ENCODE measurements around the gene ADGRL3.

The ADGRL3 gene

DNA sequence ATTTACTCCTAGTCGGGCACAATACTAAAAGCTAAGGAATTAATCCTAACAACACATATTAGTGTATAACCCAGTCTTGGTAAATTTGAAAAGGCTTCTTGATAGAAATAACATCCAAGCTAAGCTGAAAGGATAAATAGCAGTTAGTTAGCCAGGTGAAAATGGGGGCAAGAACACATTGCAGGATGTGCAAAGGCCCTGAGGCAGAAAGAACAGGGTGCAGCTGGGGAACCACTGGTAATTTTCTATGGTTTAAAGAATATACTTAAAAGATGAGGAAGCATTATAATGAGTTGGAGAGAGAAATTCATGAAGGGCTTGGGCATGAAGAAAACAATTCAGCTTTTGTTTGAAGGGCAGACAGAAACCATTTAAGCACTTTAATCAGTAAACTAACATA lies 689.0 kb downstream of the ADGRL3 start:
- no peaks in the 10 kb centered on the region for H3K27me3 ChIP-seq (ENCODE audit: insufficient read depth, low read length, poor library complexity)
- no peak overlapping the region for H3K4me3 ChIP-seq (ENCODE audit: low read depth in 1 of 2, low read length in 2 of 2)
- H3K4me2 ChIP-seq (ENCODE audit: insufficient read depth, low read length), result no peak overlapping the region
- H3K4me1 ChIP-seq (ENCODE audit: insufficient read depth, low read length), result no peaks in the 10 kb centered on the region
- no peak overlapping the region for H3K27ac ChIP-seq (ENCODE audit: low read length)
- no peak overlapping the region for H3K9ac ChIP-seq (ENCODE audit: low read depth, low read length)
- no peaks in the 10 kb centered on the region for H3K36me3 ChIP-seq (ENCODE audit: insufficient read depth, low read length)
- TF ChIP-seq EZH2 (IDR thresholded peaks at IDR 0.05; ENCODE audit: borderline replicate concordance, low read depth, low read length, severe bottlenecking), result no peak
- TF ChIP-seq, protein P1, sequence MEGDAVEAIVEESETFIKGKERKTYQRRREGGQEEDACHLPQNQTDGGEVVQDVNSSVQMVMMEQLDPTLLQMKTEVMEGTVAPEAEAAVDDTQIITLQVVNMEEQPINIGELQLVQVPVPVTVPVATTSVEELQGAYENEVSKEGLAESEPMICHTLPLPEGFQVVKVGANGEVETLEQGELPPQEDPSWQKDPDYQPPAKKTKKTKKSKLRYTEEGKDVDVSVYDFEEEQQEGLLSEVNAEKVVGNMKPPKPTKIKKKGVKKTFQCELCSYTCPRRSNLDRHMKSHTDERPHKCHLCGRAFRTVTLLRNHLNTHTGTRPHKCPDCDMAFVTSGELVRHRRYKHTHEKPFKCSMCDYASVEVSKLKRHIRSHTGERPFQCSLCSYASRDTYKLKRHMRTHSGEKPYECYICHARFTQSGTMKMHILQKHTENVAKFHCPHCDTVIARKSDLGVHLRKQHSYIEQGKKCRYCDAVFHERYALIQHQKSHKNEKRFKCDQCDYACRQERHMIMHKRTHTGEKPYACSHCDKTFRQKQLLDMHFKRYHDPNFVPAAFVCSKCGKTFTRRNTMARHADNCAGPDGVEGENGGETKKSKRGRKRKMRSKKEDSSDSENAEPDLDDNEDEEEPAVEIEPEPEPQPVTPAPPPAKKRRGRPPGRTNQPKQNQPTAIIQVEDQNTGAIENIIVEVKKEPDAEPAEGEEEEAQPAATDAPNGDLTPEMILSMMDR (IDR thresholded peaks at IDR 0.05; ENCODE audit: borderline replicate concordance, extremely low read depth, low read length, poor library complexity, severe bottlenecking), result no peak
- no peak for DNase-seq
- no peak overlapping the region for H2AFZ ChIP-seq (ENCODE audit: low read depth, low read length)
- no peak for ATAC-seq (ENCODE audit: insufficient read depth, low read depth)
- no peaks in the 10 kb centered on the region for H3K9me3 ChIP-seq (ENCODE audit: insufficient read depth, low read length, severe bottlenecking)
- H3K79me2 ChIP-seq (ENCODE audit: insufficient read depth, low read length), result no peaks in the 10 kb centered on the region
- H4K20me1 ChIP-seq (ENCODE audit: insufficient read depth, low read length), result no peaks in the 10 kb centered on the region

DNA sequence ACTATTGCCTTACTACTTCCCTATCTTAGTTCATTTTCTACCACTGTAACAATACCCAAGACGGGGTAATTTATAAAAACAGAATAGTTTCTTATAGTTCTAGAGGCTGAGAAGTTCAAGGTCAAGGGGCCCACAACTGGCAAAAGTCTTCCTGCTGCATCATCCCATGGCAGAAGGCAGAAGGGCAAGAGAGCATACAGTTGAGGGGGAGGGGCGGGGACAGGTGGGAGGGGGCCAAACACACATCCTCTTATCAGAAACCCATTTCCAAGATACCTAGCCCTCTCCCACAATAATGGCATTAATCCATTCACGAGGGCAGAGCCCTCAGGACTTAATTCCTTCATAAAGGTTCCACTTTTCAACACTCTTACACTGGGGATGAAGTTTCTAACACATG lies 690.2 kb downstream of the ADGRL3 start:
- H3K79me2 ChIP-seq (ENCODE audit: insufficient read depth, low read length), result no peaks in the 10 kb centered on the region
- H3K4me2 ChIP-seq (ENCODE audit: insufficient read depth, low read length), result no peak overlapping the region
- no peak for ATAC-seq (ENCODE audit: insufficient read depth, low read depth)
- no peaks in the 10 kb centered on the region for H3K36me3 ChIP-seq (ENCODE audit: insufficient read depth, low read length)
- no peaks in the 10 kb centered on the region for H3K4me1 ChIP-seq (ENCODE audit: insufficient read depth, low read length)
- H4K20me1 ChIP-seq (ENCODE audit: insufficient read depth, low read length), result no peaks in the 10 kb centered on the region
- H3K9ac ChIP-seq (ENCODE audit: low read depth, low read length), result no peak overlapping the region
- no peak overlapping the region for H2AFZ ChIP-seq (ENCODE audit: low read depth, low read length)
- TF ChIP-seq EZH2 (IDR thresholded peaks at IDR 0.05; ENCODE audit: borderline replicate concordance, low read depth, low read length, severe bottlenecking), result no peak
- TF ChIP-seq, protein P1 (IDR thresholded peaks at IDR 0.05; ENCODE audit: borderline replicate concordance, extremely low read depth, low read length, poor library complexity, severe bottlenecking), result no peak
- DNase-seq, result no peak
- H3K4me3 ChIP-seq (ENCODE audit: low read depth in 1 of 2, low read length in 2 of 2), result no peak overlapping the region
- no peak overlapping the region for H3K27ac ChIP-seq (ENCODE audit: low read length)
- H3K27me3 ChIP-seq (ENCODE audit: insufficient read depth, low read length, poor library complexity), result no peaks in the 10 kb centered on the region
- H3K9me3 ChIP-seq (ENCODE audit: insufficient read depth, low read length, severe bottlenecking), result no peaks in the 10 kb centered on the region

DNA sequence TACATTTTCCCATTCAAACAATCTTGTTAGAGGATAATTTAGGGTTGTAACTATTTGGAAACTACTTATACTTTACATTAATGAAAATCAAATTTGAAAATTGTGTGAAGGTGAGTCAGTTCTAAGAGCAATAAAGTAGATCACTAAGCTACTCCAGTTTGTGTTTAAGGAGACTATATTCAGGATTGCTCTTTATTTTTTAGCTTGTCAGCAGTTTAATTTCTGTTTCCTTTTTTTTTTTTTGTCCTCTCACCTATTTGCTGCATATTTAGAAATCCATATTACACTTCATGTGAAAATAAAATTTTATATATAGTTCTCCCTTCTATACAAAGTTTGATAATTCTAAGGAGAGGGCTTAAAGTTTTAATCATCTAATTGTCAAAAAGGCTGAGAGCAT lies 691.8 kb downstream of the ADGRL3 start:
- Histone ChIP-seq H3K9me3 (ENCODE audit: insufficient read depth, low read length, severe bottlenecking) (no peaks in the 10 kb centered on the region), H3K4me3 (ENCODE audit: low read depth in 1 of 2, low read length in 2 of 2) (no peak overlapping the region), H4K20me1 (ENCODE audit: insufficient read depth, low read length) (no peaks in the 10 kb centered on the region), H3K36me3 (ENCODE audit: insufficient read depth, low read length) (no peaks in the 10 kb centered on the region), H3K9ac (ENCODE audit: low read depth, low read length) (no peak overlapping the region), H3K4me1 (ENCODE audit: insufficient read depth, low read length) (no peaks in the 10 kb centered on the region), H3K27me3 (ENCODE audit: insufficient read depth, low read length, poor library complexity) (no peaks in the 10 kb centered on the region), H3K27ac (ENCODE audit: low read length) (no peak overlapping the region), H2AFZ (ENCODE audit: low read depth, low read length) (no peak overlapping the region), H3K4me2 (ENCODE audit: insufficient read depth, low read length) (no peak overlapping the region), H3K79me2 (ENCODE audit: insufficient read depth, low read length) (no peaks in the 10 kb centered on the region)
- TF ChIP-seq, protein P1 (IDR thresholded peaks at IDR 0.05; ENCODE audit: borderline replicate concordance, extremely low read depth, low read length, poor library complexity, severe bottlenecking), result no peak
- no peak for TF ChIP-seq EZH2 (IDR thresholded peaks at IDR 0.05; ENCODE audit: borderline replicate concordance, low read depth, low read length, severe bottlenecking)
- ATAC-seq (ENCODE audit: insufficient read depth, low read depth) (no peak), DNase-seq (no peak)

DNA sequence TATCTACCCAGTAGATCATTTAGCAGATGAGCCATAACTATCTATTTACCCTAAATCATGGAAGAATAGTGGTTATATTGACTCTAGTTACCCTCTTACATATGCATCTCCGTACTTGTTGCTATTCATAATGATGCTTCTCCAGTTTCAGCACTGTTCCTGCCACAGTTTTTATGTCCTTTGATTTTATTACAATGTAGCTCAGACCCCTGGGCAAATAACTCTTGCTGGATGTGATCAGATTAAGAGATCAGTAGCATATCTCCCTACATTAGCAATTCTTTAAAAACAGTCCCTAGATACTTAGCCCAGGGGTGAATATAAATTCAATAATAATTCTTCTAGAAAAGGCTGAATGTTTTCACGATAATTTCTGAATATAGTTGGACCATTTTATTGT lies 696.5 kb downstream of the ADGRL3 start:
- no peak overlapping the region for H3K4me3 ChIP-seq (ENCODE audit: low read depth in 1 of 2, low read length in 2 of 2)
- no peak overlapping the region for H3K9ac ChIP-seq (ENCODE audit: low read depth, low read length)
- H3K27ac ChIP-seq (ENCODE audit: low read length), result no peak overlapping the region
- H3K4me2 ChIP-seq (ENCODE audit: insufficient read depth, low read length), result no peak overlapping the region
- H3K27me3 ChIP-seq (ENCODE audit: insufficient read depth, low read length, poor library complexity), result no peaks in the 10 kb centered on the region
- TF ChIP-seq, protein P1 (IDR thresholded peaks at IDR 0.05; ENCODE audit: borderline replicate concordance, extremely low read depth, low read length, poor library complexity, severe bottlenecking), result no peak
- no peak for TF ChIP-seq EZH2 (IDR thresholded peaks at IDR 0.05; ENCODE audit: borderline replicate concordance, low read depth, low read length, severe bottlenecking)
- H3K9me3 ChIP-seq (ENCODE audit: insufficient read depth, low read length, severe bottlenecking), result no peaks in the 10 kb centered on the region
- H2AFZ ChIP-seq (ENCODE audit: low read depth, low read length), result no peak overlapping the region
- H3K4me1 ChIP-seq (ENCODE audit: insufficient read depth, low read length), result no peaks in the 10 kb centered on the region
- no peaks in the 10 kb centered on the region for H3K36me3 ChIP-seq (ENCODE audit: insufficient read depth, low read length)
- ATAC-seq (ENCODE audit: insufficient read depth, low read depth), result no peak
- H3K79me2 ChIP-seq (ENCODE audit: insufficient read depth, low read length), result no peaks in the 10 kb centered on the region
- H4K20me1 ChIP-seq (ENCODE audit: insufficient read depth, low read length), result no peaks in the 10 kb centered on the region
- DNase-seq, result no peak
